Colon (tissue), 2 donors: Measurements from ENCODE around the gene ARL15.

ENCODE experiments used
- FAIRE-seq: peaks from 2 replicates; lab custom pipeline; 2012; peaks lifted over from hg19 to GRCh38; lab: Jason Lieb, UNC
- donor health status: control.
- donor health status: control.

The ARL15 gene

DNA sequence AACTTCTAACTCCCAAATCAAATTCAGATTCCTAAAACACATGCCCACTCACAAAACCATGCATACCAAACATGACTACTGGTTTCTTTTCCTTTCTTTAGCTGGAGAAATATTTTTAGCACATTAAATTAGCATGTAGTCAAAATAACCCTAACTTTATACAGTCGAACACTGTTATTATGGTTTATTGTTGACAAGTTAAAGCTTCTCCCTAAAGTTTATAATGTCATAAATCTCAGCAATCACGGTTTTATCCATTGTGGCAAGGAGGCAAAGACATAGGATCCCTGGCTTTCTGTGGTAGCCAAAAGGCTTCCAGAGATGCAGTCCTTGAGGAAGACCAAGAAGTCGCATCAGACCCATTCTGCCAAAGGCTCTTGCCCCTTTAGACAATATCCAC is 27.5 kb downstream of the ARL15 start:
- FAIRE-seq: no peak

- FAIRE-seq: no peak
These were observed 28.2 kb downstream of the ARL15 start for GRCh38 chr5:54281960-54282692.

DNA sequence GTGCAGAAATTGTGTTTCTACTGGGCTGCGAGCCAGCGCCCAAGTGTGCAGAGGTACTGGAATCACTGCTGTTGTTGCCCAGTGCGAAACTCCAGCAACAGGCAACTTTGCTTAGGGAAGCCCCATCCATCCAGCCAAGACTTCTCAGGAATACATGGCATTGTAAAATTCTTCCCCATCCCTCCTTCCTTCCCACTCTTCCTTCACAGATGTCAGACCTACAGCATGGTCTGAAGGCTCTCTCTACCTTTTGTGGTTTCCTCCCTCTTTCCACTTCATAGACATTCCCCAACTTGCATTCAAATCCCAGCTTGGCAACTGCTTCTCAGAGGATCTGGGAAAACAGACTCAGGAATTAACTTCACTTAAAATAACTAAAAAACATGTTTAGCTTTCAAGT is 30.4 kb downstream of the ARL15 start:
- no peak for FAIRE-seq

DNA sequence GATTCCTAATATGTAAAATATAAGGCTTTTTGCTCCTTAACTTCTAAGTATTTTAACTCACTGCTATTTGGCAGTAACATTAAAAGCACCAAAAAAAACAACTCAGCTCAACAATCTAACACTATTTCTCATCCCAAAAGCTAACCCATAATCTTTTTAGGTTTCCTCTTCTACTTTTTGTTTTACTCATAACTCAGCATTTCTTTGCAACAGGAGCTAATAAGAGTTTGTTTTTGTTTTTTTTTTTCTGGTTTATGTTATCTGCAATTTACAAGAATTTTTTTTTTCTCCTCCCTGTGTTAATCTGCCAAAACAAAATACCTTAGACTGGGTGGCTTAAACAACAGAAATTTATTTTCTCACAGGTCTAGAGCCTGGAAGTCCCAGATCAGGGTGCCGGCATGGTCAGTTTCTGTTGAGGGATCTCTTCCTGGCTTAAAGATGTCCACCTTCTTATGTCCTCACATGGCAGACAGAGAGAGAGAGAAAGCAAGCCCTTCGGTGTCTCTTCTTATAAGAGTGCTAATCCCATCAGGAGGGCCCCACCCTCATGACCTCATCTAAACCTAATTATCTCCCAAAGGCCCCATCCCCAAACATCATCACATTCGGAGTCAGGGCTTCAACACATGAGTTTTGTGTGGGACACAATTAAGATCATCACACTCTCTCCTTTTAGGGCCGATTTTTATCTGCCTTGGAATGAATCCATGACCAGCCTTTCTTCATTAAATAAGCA is 31.2 kb downstream of the ARL15 start:
- no peak for FAIRE-seq

- FAIRE-seq: no peak
These were observed 32.1 kb downstream of the ARL15 start for GRCh38 chr5:54278036-54278830.

- no peak for FAIRE-seq
These were observed 34.3 kb downstream of the ARL15 start for GRCh38 chr5:54276048-54276447.

DNA sequence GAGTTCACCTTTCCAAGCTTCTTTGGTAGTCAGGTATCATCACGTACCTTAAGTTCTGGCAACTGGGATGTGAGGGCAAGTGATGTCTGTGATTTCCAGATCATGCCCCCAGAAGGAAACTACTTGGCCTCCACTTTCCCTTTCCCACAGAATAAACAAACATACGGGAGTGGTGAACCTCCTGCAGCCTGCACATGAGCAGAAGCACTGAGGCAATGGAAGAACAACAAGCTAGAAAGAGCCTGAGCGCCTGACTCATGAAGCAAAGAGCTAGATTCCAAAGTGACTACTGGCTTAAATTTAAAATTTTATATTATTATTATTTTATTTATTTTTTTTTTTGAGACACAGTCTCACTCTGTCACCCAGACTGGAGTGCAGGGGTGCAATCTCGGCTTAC is 35.0 kb downstream of the ARL15 start:
- no peak for FAIRE-seq

DNA sequence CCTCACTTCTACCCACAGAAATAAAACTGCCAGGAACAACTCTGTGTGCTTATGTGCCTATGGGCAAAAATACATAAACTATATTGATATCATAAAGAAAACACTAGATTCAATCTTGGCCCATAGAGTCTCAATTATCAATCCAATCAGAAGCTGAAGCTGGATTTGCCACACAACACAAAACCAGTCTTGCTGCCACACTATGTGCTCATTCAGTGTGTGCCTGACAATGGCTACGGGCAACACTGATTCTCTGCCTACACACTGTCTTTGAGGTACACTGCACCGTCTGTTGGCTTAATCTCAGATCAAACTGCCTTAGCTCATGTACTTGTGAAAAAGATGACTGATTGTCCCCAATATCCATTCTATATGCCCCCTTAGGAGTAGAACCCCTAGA is 35.4 kb downstream of the ARL15 start:
- FAIRE-seq: no peak

DNA sequence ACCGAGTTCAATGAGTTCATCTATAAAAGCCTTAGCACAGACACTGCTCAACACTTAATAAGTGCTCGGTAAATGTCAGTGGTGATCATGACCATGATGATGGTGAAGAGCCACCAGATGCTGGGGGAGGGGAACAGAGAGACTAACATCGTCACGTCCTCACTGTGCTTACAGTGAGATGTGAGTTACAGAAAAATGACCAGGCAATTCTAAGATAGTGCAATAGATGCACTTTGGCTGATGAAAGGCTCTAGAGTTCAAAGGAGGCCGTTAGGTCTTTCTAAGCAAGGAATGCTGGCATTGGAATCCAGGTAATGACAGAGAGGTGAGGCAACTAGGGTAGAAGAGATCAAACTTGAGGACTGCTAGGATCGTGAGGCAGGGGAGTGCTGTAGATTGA is 36.7 kb downstream of the ARL15 start:
- no peak for FAIRE-seq

- FAIRE-seq: no peak
These were observed 37.6 kb downstream of the ARL15 start for GRCh38 chr5:54272746-54273145.

- no peak for FAIRE-seq
These were observed 40.0 kb downstream of the ARL15 start for GRCh38 chr5:54270326-54270725.

DNA sequence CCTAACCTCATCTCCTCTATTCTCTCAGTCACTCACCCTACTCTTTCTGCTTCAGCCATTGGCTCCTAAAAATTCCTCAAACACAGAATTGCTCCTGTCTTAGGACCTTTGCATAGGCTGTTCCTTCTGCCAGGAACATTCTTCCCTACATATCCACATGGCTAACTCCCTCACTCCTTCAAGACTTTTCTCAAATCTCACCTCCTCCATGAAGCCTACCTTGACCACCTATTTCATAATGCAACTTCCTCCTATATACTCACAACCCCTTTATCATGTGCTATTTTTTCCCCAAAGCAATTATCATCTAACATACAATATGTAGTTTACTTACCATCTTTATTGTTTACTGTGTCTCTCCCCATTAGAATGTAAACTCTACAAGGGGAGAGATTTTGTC is 45.8 kb downstream of the ARL15 start:
- no peak for FAIRE-seq

- FAIRE-seq: no peak
These were observed 46.9 kb downstream of the ARL15 start for GRCh38 chr5:54263447-54263846.

DNA sequence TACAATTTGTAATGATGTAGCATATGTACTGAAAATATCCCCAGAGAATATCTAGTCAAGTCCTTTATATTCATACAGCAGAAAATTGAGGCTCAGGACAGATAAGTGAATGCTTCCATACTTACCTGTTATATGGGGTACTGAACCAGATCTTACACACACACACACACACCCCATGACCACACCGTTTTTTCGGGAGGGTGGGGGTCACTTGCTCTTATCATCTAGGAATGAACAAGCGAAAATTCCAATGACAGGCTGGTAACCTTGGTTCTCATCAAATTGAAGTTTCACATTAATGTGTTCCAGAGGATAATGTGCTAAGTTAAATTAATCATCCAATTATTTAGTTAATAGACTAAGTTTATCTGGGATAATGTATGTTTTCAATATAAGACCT is 48.8 kb downstream of the ARL15 start:
- FAIRE-seq: no peak

DNA sequence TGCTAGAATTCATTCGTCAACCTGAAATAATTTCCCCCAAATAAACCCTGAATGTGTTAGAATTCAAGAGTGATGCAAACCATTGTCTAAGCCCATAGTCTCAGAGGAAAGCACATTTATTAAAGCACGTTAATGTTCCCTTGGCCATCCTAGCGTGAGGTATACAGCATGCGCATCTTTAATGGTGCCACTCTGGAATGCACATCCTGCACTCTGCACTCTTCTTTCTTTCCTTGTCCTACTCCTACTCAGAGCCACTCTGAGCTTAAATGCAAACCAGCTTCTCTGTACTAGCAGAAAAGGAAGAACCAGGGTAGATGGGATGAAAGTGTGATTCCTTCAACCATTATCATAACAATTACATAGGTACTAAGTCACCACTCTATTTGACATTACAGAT is 50.4 kb downstream of the ARL15 start:
- no peak for FAIRE-seq

GRCh38 chr5:54259090-54259489 is 51.3 kb downstream of the ARL15 start:
- no peak for FAIRE-seq

DNA sequence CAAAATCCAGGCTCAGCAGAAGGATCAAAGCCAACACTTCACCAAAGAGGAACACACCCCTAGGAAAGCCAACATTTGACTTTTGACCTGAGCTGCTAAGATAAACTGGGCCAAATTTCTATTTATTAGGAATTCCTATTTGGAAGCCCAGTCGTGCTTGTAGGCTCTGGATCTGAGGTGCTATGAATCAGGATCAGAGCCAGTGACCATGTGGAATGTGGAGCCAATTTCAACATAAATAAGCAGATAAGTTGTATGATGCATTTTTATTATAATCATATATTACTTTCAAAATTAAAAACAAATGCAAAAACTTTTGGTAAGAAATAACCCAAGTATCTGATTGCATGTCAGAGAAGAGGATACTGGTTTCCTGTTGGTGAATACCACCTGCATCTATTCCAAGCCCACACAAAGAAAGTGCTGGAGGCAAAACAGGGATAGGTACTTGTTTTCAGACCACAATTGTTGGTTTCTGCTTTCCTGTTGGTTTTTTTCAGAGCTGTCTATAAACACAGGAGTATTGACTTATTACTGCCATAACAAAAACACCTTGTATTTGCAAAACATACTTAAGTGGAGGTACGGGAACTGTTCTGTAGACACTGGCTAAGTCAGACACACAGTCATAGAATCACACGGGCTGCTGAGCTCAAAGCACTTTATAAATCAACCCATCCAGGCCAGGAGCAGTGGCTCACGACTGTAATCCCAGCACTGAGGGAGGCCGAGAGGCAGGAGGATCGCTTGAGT is 52.8 kb downstream of the ARL15 start:
- no peak for FAIRE-seq

GRCh38 chr5:54254482-54255198 is 55.7 kb downstream of the ARL15 start:
- no peak for FAIRE-seq

DNA sequence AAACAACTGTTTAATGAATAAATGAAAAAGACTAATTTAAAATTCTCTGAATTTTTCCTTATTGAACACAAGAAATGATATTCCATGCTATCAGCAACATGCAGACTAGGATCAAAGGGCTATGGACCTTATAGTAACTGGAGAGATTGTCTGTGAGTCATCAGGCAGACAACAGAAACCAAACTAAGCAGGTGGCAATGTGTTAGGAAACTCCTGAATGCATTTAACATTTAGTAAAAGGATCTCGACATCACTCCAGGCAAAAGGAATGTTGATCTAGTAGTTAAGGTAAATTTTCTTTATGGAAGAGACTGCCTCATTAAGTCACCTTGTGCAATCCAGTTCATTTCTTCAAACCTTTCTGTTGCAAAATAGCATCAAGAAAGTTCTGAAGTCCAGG is 58.4 kb downstream of the ARL15 start:
- no peak for FAIRE-seq

- no peak for FAIRE-seq
These were observed 61.0 kb downstream of the ARL15 start for GRCh38 chr5:54249210-54250028.

GRCh38 chr5:54247226-54247625 is 63.1 kb downstream of the ARL15 start:
- FAIRE-seq: no peak
